HEK293 (cell line): ENCODE measurements around the gene NT5C2.

ENCODE experiments used
- CTCF ChIP-seq: fragments of 450-650 bp; formaldehyde crosslinking; IDR thresholded peaks from 2 replicates; pipeline ENCODE4 v1.5.1; 2016; ENCODE audit warnings: missing biosample characterization, missing genetic modification characterization
- GFI1B ChIP-seq: fragments of 450-650 bp; formaldehyde crosslinking; IDR thresholded peaks from 2 replicates; pipeline ENCODE4 v1.5.1; 2016; ENCODE audit warnings: missing biosample characterization, missing genetic modification characterization
- GLIS2 ChIP-seq: fragments of 450-650 bp; formaldehyde crosslinking; IDR thresholded peaks from 2 replicates; pipeline ENCODE4 v1.5.1; 2016; ENCODE audit warnings: missing biosample characterization, missing genetic modification characterization
- HOXC10 ChIP-seq: sonication (generic); formaldehyde crosslinking; IDR thresholded peaks from 2 replicates; pipeline ENCODE4 v1.8.1; 2023; ENCODE audit warnings: mild to moderate bottlenecking, missing genetic modification reagents
- INSM2 ChIP-seq: fragments of 450-650 bp; formaldehyde crosslinking; IDR thresholded peaks from 2 replicates; pipeline ENCODE4 v1.5.1; 2016; ENCODE audit warnings: missing biosample characterization, missing genetic modification characterization
- PATZ1 ChIP-seq: fragments of 450-650 bp; formaldehyde crosslinking; IDR thresholded peaks from 2 replicates; pipeline ENCODE4 v1.5.1; 2016; ENCODE audit warnings: missing biosample characterization, missing genetic modification characterization
- SP7 ChIP-seq: fragments of 450-650 bp; formaldehyde crosslinking; IDR thresholded peaks from 2 replicates; pipeline ENCODE4 v1.5.1; 2016; ENCODE audit warnings: missing biosample characterization, missing genetic modification characterization
- ZBTB10 ChIP-seq: fragments of 450-650 bp; formaldehyde crosslinking; IDR thresholded peaks from 2 replicates; pipeline ENCODE4 v1.5.1; 2016; ENCODE audit warnings: missing biosample characterization, missing genetic modification characterization
- ZBTB20 ChIP-seq: fragments of 450-650 bp; formaldehyde crosslinking; IDR thresholded peaks from 2 replicates; pipeline ENCODE4 v1.5.1; 2016; ENCODE audit warnings: missing biosample characterization, missing genetic modification characterization
- ZEB2 ChIP-seq: fragments of 450-650 bp; formaldehyde crosslinking; IDR thresholded peaks from 2 replicates; pipeline ENCODE4 v1.5.1; 2016; ENCODE audit warnings: missing biosample characterization, missing genetic modification characterization
- ZNF184 ChIP-seq: fragments of 450-650 bp; IDR thresholded peaks from 2 replicates; pipeline ENCODE4 v1.5.1; 2018; ENCODE audit warnings: missing biosample characterization, mild to moderate bottlenecking, missing genetic modification characterization
- ZNF266 ChIP-seq: fragments of 450-650 bp; formaldehyde crosslinking; IDR thresholded peaks from 2 replicates; pipeline ENCODE4 v1.5.1; 2016; ENCODE audit warnings: missing biosample characterization, missing genetic modification characterization, low read depth
- ZNF274 ChIP-seq, 2 experiments: fragments of 200-500 bp in 1 of 2; fragments of 450-650 bp in 1 of 2; sonication (Bioruptor generic) in 1 of 2; formaldehyde crosslinking in 1 of 2; IDR thresholded peaks; 2 replicates each; pipeline versions ENCODE4 v1.5.1 to v1.6.1; 2014 to 2016; ENCODE audit warnings: borderline replicate concordance in 1 of 2, inconsistent platforms in 1 of 2, low read length in 1 of 2, missing biosample characterization in 1 of 2, missing genetic modification characterization in 1 of 2
- ZNF324 ChIP-seq: fragments of 450-650 bp; formaldehyde crosslinking; IDR thresholded peaks from 2 replicates; pipeline ENCODE4 v1.5.1; 2016; ENCODE audit warnings: missing biosample characterization, missing genetic modification characterization
- ZNF391 ChIP-seq: fragments of 450-650 bp; formaldehyde crosslinking; IDR thresholded peaks from 2 replicates; pipeline ENCODE4 v1.5.1; 2016; ENCODE audit warnings: low read depth, missing biosample characterization, missing genetic modification characterization, borderline replicate concordance
- ZNF433 ChIP-seq: fragments of 450-650 bp; formaldehyde crosslinking; IDR thresholded peaks from 2 replicates; pipeline ENCODE4 v1.5.1; 2016; ENCODE audit warnings: missing biosample characterization, missing genetic modification characterization, low read depth
- ZNF48 ChIP-seq: fragments of 450-650 bp; formaldehyde crosslinking; IDR thresholded peaks from 2 replicates; pipeline ENCODE4 v1.5.1; 2016; ENCODE audit warnings: missing biosample characterization, missing genetic modification characterization
- ZNF518A ChIP-seq: fragments of 450-650 bp; formaldehyde crosslinking; conservative IDR thresholded peaks from 2 replicates; pipeline ENCODE4 v1.5.1; 2016; ENCODE audit warnings: low read depth, missing biosample characterization, missing genetic modification characterization
- ZNF639 ChIP-seq: fragments of 450-650 bp; formaldehyde crosslinking; IDR thresholded peaks from 2 replicates; pipeline ENCODE4 v1.5.1; 2016; ENCODE audit warnings: missing biosample characterization, missing genetic modification characterization
- ZNF658 ChIP-seq: fragments of 450-650 bp; formaldehyde crosslinking; IDR thresholded peaks from 2 replicates; pipeline ENCODE4; 2016; ENCODE audit warnings: missing biosample characterization, missing genetic modification characterization
- ZNF670 ChIP-seq: fragments of 450-650 bp; formaldehyde crosslinking; IDR thresholded peaks from 2 replicates; pipeline ENCODE4 v1.5.1; 2016; ENCODE audit warnings: missing biosample characterization, missing genetic modification characterization, low read depth
- ZSCAN30 ChIP-seq: fragments of 450-650 bp; IDR thresholded peaks from 2 replicates; pipeline ENCODE4 v1.5.1; 2018; ENCODE audit warnings: missing biosample characterization, mild to moderate bottlenecking, missing genetic modification characterization, moderate library complexity
- ZSCAN5A ChIP-seq: fragments of 450-650 bp; formaldehyde crosslinking; IDR thresholded peaks from 2 replicates; pipeline ENCODE4 v1.5.1; 2016; ENCODE audit warnings: missing biosample characterization, missing genetic modification characterization

NT5C2 gene

GRCh38 chr10:103192451-103193106, 493 bp downstream of the NT5C2 start (continued):
- TF ChIP-seq ZNF518A (tag by site-specific recombination): no peak
- no peak for TF ChIP-seq ZNF324 (tag by site-specific recombination)
- TF ChIP-seq SP7 (tag by site-specific recombination): no peak
- TF ChIP-seq GFI1B (tag by site-specific recombination): no peak
- no peak for TF ChIP-seq ZNF670 (tag by site-specific recombination)
- no peak for TF ChIP-seq ZSCAN30
- TF ChIP-seq ZNF658 (tag by site-specific recombination): no peak
- TF ChIP-seq ZNF639: no peak
- TF ChIP-seq ZNF266 (tag by site-specific recombination): no peak
- TF ChIP-seq ZEB2 (tag by site-specific recombination): 0 out of 2 replicates have a peak, but pooled peaks have one; percentile 55
- TF ChIP-seq CTCF: no peak
- no peak for TF ChIP-seq ZNF274 (IDR thresholded peaks at IDR 0.05; ENCODE audit: low read length)
- no peak for TF ChIP-seq ZNF274 (tag by site-specific recombination; IDR thresholded peaks at IDR 0.05; ENCODE audit: borderline replicate concordance)
- no peak for TF ChIP-seq ZNF433 (tag by site-specific recombination)
- peak; percentile 86 for TF ChIP-seq ZBTB20 (tag by site-specific recombination)
- no peak; the same call in 1 of the 2 replicates for TF ChIP-seq HOXC10 (CRISPR knock-in tag)
- TF ChIP-seq PATZ1 (tag by site-specific recombination): peak; percentile 63
- peak; percentile 68 for TF ChIP-seq GLIS2 (tag by site-specific recombination)
- no peak for TF ChIP-seq ZNF48
- no peak for TF ChIP-seq ZBTB10 (tag by site-specific recombination)
- no peak for TF ChIP-seq ZNF184
- TF ChIP-seq INSM2 (tag by site-specific recombination): no peak
- peak; percentile 46; the same call in 1 of the 2 replicates for TF ChIP-seq ZNF391
- TF ChIP-seq ZSCAN5A: no peak
